ENCODE results near the gene LDLRAD4.

DNA sequence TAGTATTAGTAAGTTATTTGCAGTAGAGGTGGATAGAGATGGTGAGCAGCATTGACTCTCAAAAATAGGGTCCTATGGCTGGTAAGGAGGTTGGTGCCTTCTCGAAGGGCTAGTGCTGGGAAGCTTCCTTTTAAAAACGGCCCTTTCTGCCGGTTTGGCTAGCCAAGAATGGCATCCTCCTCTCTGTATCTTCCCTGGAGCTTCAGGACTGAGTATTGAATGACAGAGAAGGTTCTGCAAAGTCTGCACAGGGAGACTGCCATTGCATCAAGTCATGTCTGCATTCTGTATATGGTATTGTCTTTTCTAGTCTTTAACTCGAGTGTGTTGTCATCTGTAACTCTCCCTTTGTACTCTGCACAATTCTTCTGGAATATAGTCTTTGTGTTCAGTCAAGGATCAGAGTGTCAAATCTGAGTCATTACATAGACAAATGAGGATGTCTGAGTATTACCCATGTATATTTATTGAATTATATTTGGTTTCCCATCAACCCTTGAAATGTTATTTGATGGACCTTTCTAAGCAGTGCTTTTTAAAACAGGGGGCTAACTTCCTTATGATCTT is 1.1 kb downstream of the LDLRAD4 start:
- no peak for TF ChIP-seq GATA2 (IDR thresholded peaks at IDR 0.05; ENCODE audit: low read depth, low read length)
- no peak for TF ChIP-seq GATA3 (IDR thresholded peaks at IDR 0.05; ENCODE audit: low read depth, low read length)
